ENCODE results near the gene INPP5A. TPM values are rescaled to one million over a fixed set of nuclear protein-coding genes. Genes with fewer than 3 reads are reported as not detected.

Gene INPP5A
- total RNA-seq, 1 donor from 2014 or later: 108 TPM

DNA sequence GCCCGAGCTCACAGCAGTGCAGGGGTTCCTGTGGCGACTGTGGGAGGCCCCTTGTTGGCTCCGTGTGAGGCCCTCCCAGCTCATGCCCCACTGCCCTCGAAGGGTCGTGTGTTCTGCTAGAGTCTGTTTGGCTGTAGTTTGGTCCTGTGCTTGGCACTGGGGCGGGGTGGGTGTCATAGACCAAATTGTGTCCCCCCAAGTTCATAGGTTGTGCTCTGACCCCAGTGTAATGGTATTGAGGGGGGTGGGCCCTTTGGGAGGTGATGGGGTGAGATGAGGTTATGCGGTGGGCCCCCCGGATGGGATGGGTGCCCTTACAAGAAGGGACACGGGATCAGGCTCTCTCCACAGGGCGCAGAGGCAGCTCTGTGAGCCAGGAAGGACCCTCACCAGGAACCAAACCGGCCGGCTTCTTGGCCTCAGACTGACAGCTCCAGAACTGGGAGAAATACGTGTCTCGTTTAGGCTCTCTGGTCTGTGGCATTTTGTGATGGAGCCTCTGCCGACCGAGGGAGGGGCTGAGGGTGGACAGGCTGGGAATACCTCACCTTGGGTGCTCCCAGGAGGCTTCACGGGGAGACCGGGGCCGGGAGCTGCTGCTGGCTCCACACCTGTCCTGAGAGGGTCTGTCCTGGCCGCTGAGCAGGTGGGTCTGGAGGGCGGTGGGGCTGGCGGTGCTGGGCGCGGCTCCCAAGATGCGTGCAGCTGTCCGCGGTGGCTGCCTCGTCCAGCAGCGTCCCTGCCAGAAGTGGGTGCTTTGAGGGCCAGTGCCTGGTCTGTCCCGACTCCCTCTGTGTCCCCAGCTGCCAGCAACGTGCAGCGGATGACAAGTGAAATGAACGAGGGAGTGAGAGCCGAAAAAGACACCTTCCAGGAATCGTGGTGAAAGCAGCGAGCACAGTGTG lies 89.4 kb downstream of the INPP5A start:
- intact Hi-C loops (cut with micrococcal nuclease): no loop called here
- ATAC-seq (peak; percentile 2), DNase-seq (no peak)

- ATAC-seq (peak; percentile 15), DNase-seq (peak; percentile 68)
- intact Hi-C loops (cut with micrococcal nuclease): no loop called here
These were observed 90.3 kb downstream of the INPP5A start for GRCh38 chr10:132627666-132628531.

GRCh38 chr10:132628966-132629900 lies 91.6 kb downstream of the INPP5A start:
- ATAC-seq (no peak), DNase-seq (no peak)
- intact Hi-C loops (cut with micrococcal nuclease): no loop called here

GRCh38 chr10:132630156-132630555 lies 92.6 kb downstream of the INPP5A start:
- no peak for DNase-seq
- no peak for ATAC-seq
- intact Hi-C loops (cut with micrococcal nuclease): loop anchor here (5.0 to 10.0 kb wide), 2 partner anchors 45 to 168 kb away; no protein-coding TSS in a partner anchor

- DNase-seq: peak; percentile 91
- peak; percentile 80 for ATAC-seq
- intact Hi-C loops (cut with micrococcal nuclease): loop anchor here (5.0 to 10.0 kb wide), 2 partner anchors 46 to 169 kb away; no protein-coding TSS in a partner anchor
These were observed 93.2 kb downstream of the INPP5A start for GRCh38 chr10:132630666-132631337.

- intact Hi-C loops (cut with micrococcal nuclease): loop anchor here (5.0 to 10.0 kb wide), 2 partner anchors 47 to 169 kb away; no protein-coding TSS in a partner anchor
- DNase-seq: peak; percentile 87
- peak; percentile 84 for ATAC-seq
These were observed 93.8 kb downstream of the INPP5A start for GRCh38 chr10:132631338-132631735.

- DNase-seq (peak; percentile 89), ATAC-seq (peak; percentile 77)
- intact Hi-C loops (cut with micrococcal nuclease): loop anchor here (5.0 to 10.0 kb wide), 2 partner anchors 47 to 170 kb away; no protein-coding TSS in a partner anchor
These were observed 94.5 kb downstream of the INPP5A start for GRCh38 chr10:132632091-132632561.

DNA sequence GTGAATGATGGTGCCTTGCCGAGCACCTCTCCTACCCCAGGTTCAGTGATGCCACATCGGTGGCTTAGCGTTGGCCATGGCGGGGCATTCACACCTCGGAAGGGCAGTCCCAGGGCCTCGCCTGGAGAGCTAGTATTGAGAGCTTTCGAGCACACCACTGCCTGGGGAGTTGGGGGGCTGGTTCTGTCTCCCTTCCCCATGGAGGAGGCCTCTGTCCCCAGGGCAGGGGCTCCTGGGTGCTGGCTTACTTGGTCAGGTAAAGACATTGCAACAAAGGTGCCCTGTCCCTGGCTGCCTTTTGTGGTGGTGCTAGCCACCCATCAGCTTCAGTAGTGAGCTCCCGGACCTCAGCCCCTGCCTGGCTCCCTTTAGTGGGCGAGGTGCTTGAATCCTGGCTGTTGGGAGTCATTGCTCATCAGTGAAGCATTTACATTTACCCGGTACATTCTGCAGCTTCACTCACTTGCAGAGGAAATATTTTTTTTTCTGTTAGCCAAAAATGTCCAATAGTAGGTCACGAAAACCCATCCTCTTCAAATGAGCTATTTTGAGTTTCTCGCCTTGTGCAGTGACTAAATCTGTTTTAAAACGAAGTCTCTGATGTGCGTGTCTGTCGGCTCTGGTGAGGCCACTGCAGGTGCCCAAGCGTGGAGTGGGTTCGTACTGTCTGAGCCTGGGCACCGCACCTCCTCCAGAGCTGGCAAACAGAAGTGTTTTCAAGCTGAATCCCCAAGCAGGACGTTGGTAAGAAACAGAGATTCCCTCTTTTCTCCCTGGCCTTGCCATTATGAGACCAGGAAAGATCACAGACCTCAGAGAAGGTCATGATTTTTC lies 95.5 kb downstream of the INPP5A start:
- no peak for DNase-seq
- intact Hi-C loops (cut with micrococcal nuclease): loop anchor here (5.0 to 10.0 kb wide), 2 partner anchors 48 to 171 kb away; no protein-coding TSS in a partner anchor
- ATAC-seq: no peak

DNA sequence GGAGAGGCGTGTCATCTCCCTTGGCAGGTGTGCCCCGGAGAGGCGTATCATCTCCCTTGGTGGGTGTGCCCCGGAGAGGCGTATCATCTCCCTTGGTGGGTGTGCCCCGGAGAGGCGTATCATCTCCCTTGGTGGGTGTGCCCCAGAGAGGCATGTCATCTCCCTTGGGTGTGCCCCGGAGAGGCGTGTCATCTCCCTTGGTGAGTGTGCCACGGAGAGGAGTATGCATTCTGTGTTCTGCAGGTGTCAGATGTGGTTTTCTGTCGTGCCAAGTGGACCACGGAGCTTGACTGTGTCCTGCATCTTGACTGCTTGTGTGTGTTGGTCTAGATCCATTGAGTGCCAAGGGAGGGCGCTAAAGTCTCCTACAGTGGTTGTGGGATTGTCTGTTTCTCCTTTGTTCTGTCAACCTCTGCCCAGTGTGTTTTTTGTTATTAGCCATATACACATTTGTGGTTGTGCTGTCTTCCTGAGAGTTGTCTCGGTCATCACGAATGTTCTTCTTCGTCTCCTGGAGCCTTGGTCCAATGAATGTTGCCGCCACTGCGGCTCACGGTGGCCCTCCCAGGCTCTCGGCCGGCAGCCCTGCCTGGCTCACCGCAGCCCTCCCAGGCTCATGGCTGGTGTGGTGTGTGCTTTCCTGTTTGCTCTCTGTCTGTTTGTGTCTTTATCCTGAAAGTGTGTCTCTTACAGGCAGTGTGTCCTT lies 96.8 kb downstream of the INPP5A start:
- no peak for DNase-seq
- ATAC-seq: no peak
- intact Hi-C loops (cut with micrococcal nuclease): loop anchor here (5.0 to 10.0 kb wide), 2 partner anchors 50 to 172 kb away; no protein-coding TSS in a partner anchor

DNA sequence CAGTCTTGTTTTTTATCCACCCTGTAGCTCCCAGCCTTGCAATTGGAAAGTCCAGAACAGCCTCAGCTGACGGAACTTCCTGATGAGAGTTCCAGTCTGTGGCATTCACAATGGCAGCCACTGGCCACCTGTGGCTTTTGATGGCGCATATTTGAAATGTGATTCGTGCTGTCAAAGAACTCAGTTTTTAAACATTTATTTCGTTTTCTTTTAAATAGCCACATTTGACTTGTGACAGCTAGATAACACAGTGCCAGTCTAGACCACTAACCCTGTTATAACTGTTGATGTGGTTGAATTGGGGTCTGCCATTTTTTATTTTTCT lies 97.3 kb downstream of the INPP5A start:
- DNase-seq: no peak
- intact Hi-C loops (cut with micrococcal nuclease): loop anchor here (5.0 to 10.0 kb wide), 2 partner anchors 50 to 173 kb away; no protein-coding TSS in a partner anchor
- no peak for ATAC-seq

DNA sequence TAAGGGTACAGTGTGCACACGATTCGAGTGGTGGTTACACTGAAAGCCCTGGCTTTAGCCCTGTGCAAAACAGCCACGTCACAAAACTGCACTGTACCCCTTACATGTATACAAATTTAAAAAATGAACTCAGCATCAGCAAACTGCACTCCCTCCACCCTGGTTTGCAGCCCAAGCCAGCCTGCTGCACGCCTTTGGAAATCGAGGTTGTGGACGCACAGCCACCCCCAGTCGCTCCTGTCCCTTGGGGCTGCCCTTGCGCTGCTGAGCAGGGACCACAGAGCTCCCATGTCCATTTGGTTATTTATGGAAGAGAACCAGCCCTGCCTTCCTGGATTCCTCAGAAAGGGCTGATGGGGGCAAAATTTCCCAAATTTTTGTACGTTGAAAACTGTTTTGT lies 98.8 kb downstream of the INPP5A start:
- DNase-seq (peak; percentile 22), ATAC-seq (no peak)
- intact Hi-C loops (cut with micrococcal nuclease): loop anchor here (10.0 kb wide), 1 partner anchor 52 kb away; no protein-coding TSS in a partner anchor

DNA sequence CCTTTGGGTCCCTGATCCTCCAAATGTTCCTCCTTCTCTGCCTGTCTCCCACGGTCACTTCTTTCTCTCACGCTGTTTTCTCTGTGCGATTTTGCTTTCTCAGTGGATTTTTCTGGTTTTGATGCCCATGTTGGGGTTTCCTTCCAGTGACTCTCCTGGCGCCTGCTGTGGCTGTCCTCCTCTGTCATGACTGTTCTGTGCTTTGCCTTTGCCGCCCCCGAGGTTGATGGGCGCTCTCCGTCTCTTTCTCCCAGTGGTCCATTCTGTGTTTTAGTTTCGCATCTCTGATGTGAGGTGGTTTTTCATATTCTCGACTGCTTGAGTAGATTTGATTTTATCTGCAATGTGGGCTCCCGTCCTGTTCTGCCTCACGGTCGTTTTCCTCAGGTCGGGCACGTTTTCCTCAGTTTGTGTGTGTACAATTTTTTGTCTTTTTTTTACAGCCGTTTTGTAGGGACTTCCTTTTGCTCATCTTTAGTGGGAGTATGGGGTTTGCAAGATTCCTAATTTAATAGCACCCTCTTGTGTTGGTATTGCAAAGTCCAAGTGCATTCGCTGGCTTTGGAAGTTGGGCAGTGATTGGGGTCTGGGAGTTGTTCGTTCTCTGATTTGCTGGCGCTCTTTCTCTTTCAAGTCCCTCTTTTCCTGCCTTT lies 100.0 kb downstream of the INPP5A start:
- ATAC-seq: peak; percentile 71
- intact Hi-C loops (cut with micrococcal nuclease): loop anchor here (10.0 kb wide), 1 partner anchor 53 kb away; no protein-coding TSS in a partner anchor
- no peak for DNase-seq

DNA sequence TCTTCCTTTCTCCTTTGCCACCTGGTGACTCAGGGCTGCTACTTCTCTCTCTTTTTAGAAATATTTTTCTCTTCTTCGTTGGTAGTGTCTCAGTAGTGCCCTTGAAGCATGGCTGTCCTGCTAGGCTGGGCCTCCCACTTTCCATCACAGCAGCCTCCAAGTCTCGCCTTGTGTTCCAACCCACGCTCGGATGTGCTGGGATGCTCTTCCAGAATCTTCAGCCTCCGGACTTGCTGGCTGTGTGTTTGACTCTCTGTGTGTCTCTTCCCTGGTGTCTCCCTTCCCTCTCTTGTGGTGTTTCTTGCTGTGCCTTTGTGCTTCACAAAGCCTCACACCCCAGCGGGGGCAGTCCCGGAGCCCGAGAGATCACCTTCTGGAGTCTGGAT lies 100.5 kb downstream of the INPP5A start:
- intact Hi-C loops (cut with micrococcal nuclease): loop anchor here (10.0 kb wide), 1 partner anchor 53 kb away; no protein-coding TSS in a partner anchor
- ATAC-seq (peak; percentile 24), DNase-seq (no peak)

DNA sequence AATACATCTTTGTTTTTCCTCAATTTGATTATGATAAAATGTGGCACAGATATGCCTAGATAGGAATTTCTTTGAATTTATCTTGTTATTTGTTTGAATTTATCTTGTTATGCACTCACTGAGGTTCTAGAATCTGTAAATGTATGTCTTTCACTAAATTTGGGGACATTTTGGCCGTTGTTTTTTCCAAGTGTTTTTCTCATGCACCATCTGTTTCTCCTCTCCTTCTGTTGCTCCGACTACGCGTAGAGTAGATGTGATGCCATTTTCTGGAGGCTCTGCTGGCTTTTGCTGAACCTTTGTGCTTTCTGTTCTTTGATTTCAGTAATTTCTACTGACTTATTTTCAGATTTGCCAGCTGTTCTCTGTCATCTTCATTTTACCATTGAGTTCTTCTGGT lies 101.9 kb downstream of the INPP5A start:
- intact Hi-C loops (cut with micrococcal nuclease): loop anchor here (10.0 kb wide), 1 partner anchor 55 kb away; no protein-coding TSS in a partner anchor
- ATAC-seq (no peak), DNase-seq (no peak)

DNA sequence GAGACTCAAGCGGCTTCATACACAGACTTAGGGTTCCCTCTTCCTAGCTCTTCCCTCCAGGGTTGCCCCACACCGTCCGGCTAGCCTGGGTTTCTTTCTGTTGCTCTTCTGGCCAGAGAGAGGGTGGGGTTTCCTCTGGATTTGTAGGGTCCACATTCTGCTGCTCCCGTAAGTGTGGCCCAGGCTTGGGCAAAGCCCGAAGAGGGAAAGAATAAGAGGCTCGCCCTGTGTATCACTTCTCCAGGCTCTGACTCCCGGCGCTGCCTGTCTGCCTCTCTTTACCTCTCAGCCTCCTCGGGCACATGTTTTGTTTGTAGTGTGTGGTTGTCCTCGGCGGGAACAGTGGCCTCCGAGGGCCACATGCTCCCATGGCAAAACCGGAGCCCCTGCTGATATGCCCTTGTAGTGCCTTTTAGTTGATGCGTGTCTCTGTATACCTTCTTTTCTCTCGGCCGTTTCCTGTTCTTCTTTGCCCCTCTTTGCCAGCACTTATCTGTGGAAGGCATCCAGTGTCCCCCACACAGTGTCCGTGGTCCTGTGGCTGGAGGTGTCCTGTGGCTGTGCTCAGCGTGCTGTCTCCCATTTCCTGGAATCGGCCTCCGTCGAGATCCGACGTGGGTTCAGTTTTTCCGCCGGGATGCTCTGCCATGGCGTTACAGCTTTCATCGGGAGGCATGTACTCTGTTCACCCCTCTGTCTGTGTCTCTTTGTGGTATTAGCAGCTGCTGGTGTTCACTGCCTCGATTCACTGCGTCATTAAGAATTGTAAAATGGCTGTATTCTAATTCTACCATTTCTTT lies 102.9 kb downstream of the INPP5A start:
- intact Hi-C loops (cut with micrococcal nuclease): no loop called here
- ATAC-seq: no peak
- no peak for DNase-seq
